Stimulated activated CD8-positive, alpha-beta memory T cell treated with anti-CD3 and anti-CD28 coated beads, Interleukin-7, amount 100 ng/mL, for 48 hours (primary cell): ENCODE measurements around the gene MYH9.

Source experiments
- DNase-seq, 2 donors: peaks; one replicate each; pipeline ENCODE4 v3.0.0-alpha.2; 2020; ENCODE audit warnings: low read depth in 1 of 2; ENCODE audit errors: extremely low read depth in 1 of 2

Gene MYH9

GRCh38 chr22:36386900-36387708 is 663 bp downstream of the MYH9 start:
- no peak for DNase-seq

GRCh38 chr22:36386351-36386899 is 1.3 kb downstream of the MYH9 start:
- DNase-seq: no peak

- DNase-seq: peak in 1 of 2 donors; percentile 79
These were observed 2.0 kb downstream of the MYH9 start for GRCh38 chr22:36385491-36386350.

- no peak for DNase-seq
These were observed 2.8 kb downstream of the MYH9 start for GRCh38 chr22:36384766-36385481.

GRCh38 chr22:36383110-36383581 is 4.6 kb downstream of the MYH9 start:
- DNase-seq: peak in 1 of 2 donors; percentile 76

GRCh38 chr22:36381513-36382128 is 6.1 kb downstream of the MYH9 start:
- no peak for DNase-seq

GRCh38 chr22:36379593-36380361 is 8.0 kb downstream of the MYH9 start:
- DNase-seq: no peak

- no peak for DNase-seq
These were observed 8.9 kb downstream of the MYH9 start for GRCh38 chr22:36378869-36379217.

GRCh38 chr22:36378080-36378868 is 9.5 kb downstream of the MYH9 start:
- DNase-seq: no peak

- no peak for DNase-seq
These were observed 10.6 kb downstream of the MYH9 start for GRCh38 chr22:36377022-36377631.

GRCh38 chr22:36376265-36376664 is 11.5 kb downstream of the MYH9 start:
- no peak for DNase-seq

- DNase-seq: no peak
These were observed 12.4 kb downstream of the MYH9 start for GRCh38 chr22:36375071-36375980.

- DNase-seq: peak in 1 of 2 donors; percentile 82
These were observed 13.2 kb downstream of the MYH9 start for GRCh38 chr22:36374603-36375024.

GRCh38 chr22:36373258-36373579 is 14.5 kb downstream of the MYH9 start:
- DNase-seq: no peak

- no peak for DNase-seq
These were observed 15.8 kb downstream of the MYH9 start for GRCh38 chr22:36371920-36372319.

GRCh38 chr22:36369922-36370791 is 17.6 kb downstream of the MYH9 start:
- no peak for DNase-seq
